Bronchial epithelial cell (primary cell): Measurements from ENCODE around the gene NDRG4. TPM values are rescaled to one million over a fixed set of nuclear protein-coding genes. Genes with fewer than 3 reads are reported as not detected.

Experiments
- DNase-seq: peaks from one replicate; pipeline ENCODE4 v3.0.0-alpha.2; 2010; ENCODE audit warnings: low read depth
- FAIRE-seq: peaks from 2 replicates; lab custom pipeline; 2011; peaks lifted over from hg19 to GRCh38; lab: Jason Lieb, UNC
- H3K27me3 ChIP-seq: 2 replicates; pipeline ENCODE4 v1.5.1; 2011; ENCODE audit warnings: low read length; ENCODE audit not compliant: control insufficient read depth, insufficient read depth
- H3K36me3 ChIP-seq: 2 replicates; pipeline ENCODE4 v1.5.1; 2011; ENCODE audit warnings: low read length; ENCODE audit not compliant: control insufficient read depth, insufficient read depth
- H3K4me3 ChIP-seq: 2 replicates; pipeline ENCODE4 v1.5.1; 2011; ENCODE audit warnings: mild to moderate bottlenecking, low read depth, low read length, control low read depth
- CTCF ChIP-seq: IDR thresholded peaks from 2 replicates; pipeline ENCODE4 v1.5.1; 2011; ENCODE audit warnings: mild to moderate bottlenecking, moderate library complexity, low read length, control low read depth, inconsistent platforms; ENCODE audit not compliant: insufficient read depth, severe bottlenecking
- total RNA-seq: library from RNA; depleted of rRNA; stranded (reverse); fragments of >200 nt; gene quantifications from 2 replicates; pipeline ENCODE4 v1.2.1, GENCODE V29; 2014

NDRG4 gene
- total RNA-seq, 1 donor from 2014 or later: 2.6 TPM

GRCh38 chr16:58507195-58507962, 7.4 kb downstream of the NDRG4 start:
- no peak for TF ChIP-seq CTCF
- no peaks in the 10 kb centered on the region for H3K36me3 ChIP-seq
- no peaks in the 10 kb centered on the region for H3K27me3 ChIP-seq
- DNase-seq: no peak
- FAIRE-seq: no peak
- no peak overlapping the region for H3K4me3 ChIP-seq

- Histone ChIP-seq H3K4me3 (no peak overlapping the region), H3K36me3 (no peaks in the 10 kb centered on the region), H3K27me3 (no peaks in the 10 kb centered on the region)
- FAIRE-seq: no peak
- no peak for DNase-seq
- TF ChIP-seq CTCF: no peak
Measured at GRCh38 chr16:58507963-58508670, 8.2 kb downstream of the NDRG4 start.

GRCh38 chr16:58508671-58509251, 8.8 kb downstream of the NDRG4 start:
- no peak for DNase-seq
- H3K36me3 ChIP-seq: no peaks in the 10 kb centered on the region
- no peak overlapping the region for H3K4me3 ChIP-seq
- no peaks in the 10 kb centered on the region for H3K27me3 ChIP-seq
- no peak for TF ChIP-seq CTCF
- FAIRE-seq: no peak

- no peak for TF ChIP-seq CTCF
- Histone ChIP-seq H3K27me3 (no peaks in the 10 kb centered on the region), H3K36me3 (no peaks in the 10 kb centered on the region), H3K4me3 (no peak overlapping the region)
- DNase-seq (no peak), FAIRE-seq (no peak)
Measured at GRCh38 chr16:58509256-58510096, 9.5 kb downstream of the NDRG4 start.

GRCh38 chr16:58510097-58510775, 10.3 kb downstream of the NDRG4 start:
- FAIRE-seq (no peak), DNase-seq (no peak)

More at GRCh38 chr16:58510097-58510775, 10.3 kb downstream of the NDRG4 start:
- H3K4me3 ChIP-seq: no peak overlapping the region
- no peaks in the 10 kb centered on the region for H3K36me3 ChIP-seq
- no peak for TF ChIP-seq CTCF
- H3K27me3 ChIP-seq: no peaks in the 10 kb centered on the region
